Embryonic facial prominence (tissue), 1 donor: ENCODE data around the gene SERTM2.

Experiments
- DNase-seq: peaks from one replicate; pipeline ENCODE4 v3.0.0-alpha.2; 2016; ENCODE audit errors: extremely low spot score

SERTM2 gene

GRCh38 chrX:111560801-111561200 lies 49.4 kb downstream of the SERTM2 start:
- no peak for DNase-seq

- DNase-seq = no peak
Measured at GRCh38 chrX:111561851-111562250, 50.4 kb downstream of the SERTM2 start.

- no peak for DNase-seq
Measured at GRCh38 chrX:111567542-111568255, 56.3 kb downstream of the SERTM2 start.

GRCh38 chrX:111568354-111568753 lies 56.9 kb downstream of the SERTM2 start:
- no peak for DNase-seq

GRCh38 chrX:111568817-111569216 lies 57.4 kb downstream of the SERTM2 start:
- DNase-seq = no peak
